Measurements from ENCODE around the gene OTUD7B.
"Not testable (repeated sequence)": the region's sequence is repeated elsewhere in the genome, so short reads cannot be mapped to it uniquely, and the experiment has no call there.

- not testable (repeated sequence) for TF ChIP-seq CTCF (conservative IDR thresholded peaks at IDR 0.05; ENCODE audit: low read depth, low read length); EZH2 (IDR thresholded peaks at IDR 0.05; ENCODE audit: low read length, unreplicated experiment); EZH2phosphoT487 (IDR thresholded peaks at IDR 0.05; ENCODE audit: borderline replicate concordance, low read length)
Observed at GRCh38 chr1:149938668-149939003, 71.9 kb downstream of the OTUD7B start.

Measured in PC-3 (cell line).